OCI-LY7 (cell line): Measurements from ENCODE around the gene INTS3. TPM values are rescaled to one million over a fixed set of nuclear protein-coding genes. Genes with fewer than 3 reads are reported as not detected.

ENCODE experiments used
- BruUV-seq: library from RNA; stranded (reverse); fragments of 400-500 nt; replicated peaks from 2 replicates; lab custom pipeline; 2021; lab: Mats Ljungman, UMichigan
- CTCF ChIA-PET: fragments of 300-600 bp; sonication (Branson Sonifier 250); formaldehyde crosslinking; loops from one replicate; lab custom pipeline; 2022; ENCODE audit warnings: antibody characterized with exemption; ENCODE audit not compliant: unreplicated experiment; lab: Charles Lee
- POLR2A ChIA-PET: fragments of 300-600 bp; sonication (Branson Sonifier 250); formaldehyde crosslinking; loops from one replicate; lab custom pipeline; 2022; ENCODE audit warnings: antibody characterized with exemption; lab: Charles Lee
- DNase-seq: peaks from one replicate; pipeline ENCODE4 v3.0.0-alpha.2; 2015; ENCODE audit warnings: low spot score
- H2AFZ ChIP-seq: fragments of 200-600 bp; sonication (generic), shearing (Covaris generic); 2 replicates; pipeline ENCODE4 v1.6.1; 2014; ENCODE audit warnings: mild to moderate bottlenecking, antibody characterized with exemption, low read length, moderate library complexity
- H3K27ac ChIP-seq: fragments of 200-600 bp; sonication (generic); 2 replicates; pipeline ENCODE4 v1.5.1; 2014; ENCODE audit warnings: mixed run types, low read depth, mild to moderate bottlenecking, moderate library complexity, low read length, inconsistent platforms; ENCODE audit not compliant: poor library complexity, severe bottlenecking
- H3K36me3 ChIP-seq: fragments of 200-600 bp; sonication (generic); 2 replicates; pipeline ENCODE4 v1.6.1; 2014; ENCODE audit warnings: mild to moderate bottlenecking, antibody characterized with exemption, low read length, moderate library complexity, mixed read lengths; ENCODE audit not compliant: insufficient read depth
- H3K4me1 ChIP-seq: fragments of 200-600 bp; sonication (generic); 2 replicates; pipeline ENCODE4 v1.5.1; 2014; ENCODE audit warnings: mild to moderate bottlenecking, low read length; ENCODE audit not compliant: insufficient read depth, poor library complexity, severe bottlenecking
- H3K4me2 ChIP-seq: fragments of 200-600 bp; sonication (generic); 2 replicates; pipeline ENCODE4 v1.6.1; 2014; ENCODE audit warnings: mild to moderate bottlenecking, low read length
- H3K4me3 ChIP-seq: fragments of 200-600 bp; sonication (generic); 2 replicates; pipeline ENCODE4 v1.5.1; 2014; ENCODE audit warnings: mild to moderate bottlenecking, low read depth, low read length; ENCODE audit not compliant: poor library complexity, severe bottlenecking
- H3K79me2 ChIP-seq: fragments of 200-600 bp; sonication (generic); 2 replicates; pipeline ENCODE4 v1.6.1; 2016; ENCODE audit warnings: low read depth, mild to moderate bottlenecking, low read length, moderate library complexity, mixed read lengths; ENCODE audit not compliant: insufficient read depth
- H3K9me2 ChIP-seq: fragments of 200-600 bp; sonication (generic); 2 replicates; pipeline ENCODE4 v1.6.1; 2016; ENCODE audit warnings: mild to moderate bottlenecking, low read length, mixed read lengths; ENCODE audit not compliant: insufficient read depth
- H3K9me3 ChIP-seq: fragments of 200-600 bp; sonication (generic); 2 replicates; pipeline ENCODE4 v1.6.1; 2014; ENCODE audit warnings: mild to moderate bottlenecking, mixed run types, low read length, mixed read lengths
- H4K20me1 ChIP-seq: fragments of 200-600 bp; sonication (generic); 2 replicates; pipeline ENCODE4 v1.6.1; 2014; ENCODE audit warnings: mild to moderate bottlenecking, antibody characterized with exemption, low read length, moderate library complexity, mixed read lengths; ENCODE audit not compliant: insufficient read depth
- CTCF ChIP-seq: fragments of 200-600 bp; sonication (generic); conservative IDR thresholded peaks from 2 replicates; pipeline ENCODE4 v1.5.1; 2014; ENCODE audit warnings: mild to moderate bottlenecking, antibody characterized with exemption, low read length, moderate library complexity, mixed read lengths
- EZH2phosphoT487 ChIP-seq: fragments of 200-600 bp; sonication (generic); IDR thresholded peaks from 2 replicates; pipeline ENCODE4 v1.6.1; 2018; ENCODE audit warnings: low read depth, borderline replicate concordance, mild to moderate bottlenecking, mixed run types, antibody characterized with exemption, low read length, moderate library complexity, mixed read lengths
- intact Hi-C: fragments of 100-400 bp; cut with micrococcal nuclease; formaldehyde crosslinking; loops from one replicate; pipeline ENCODE4 v1.10.0; 2022; ENCODE audit not compliant: unreplicated experiment
- total RNA-seq, 2 experiments: library from RNA; depleted of rRNA in 1 of 2; stranded (reverse); fragments of >200 nt in 1 of 2; shearing (Covaris generic) in 1 of 2; gene quantifications; 2 replicates each; pipeline ENCODE4 v1.2.3, GENCODE V29; 2014 to 2022

Gene INTS3
- total RNA-seq, 2 experiments from 2014 or later: 33.5 to 67.3 TPM

GRCh38 chr1:153769221-153769620, 41.4 kb downstream of the INTS3 start:
- Histone ChIP-seq H2AFZ (no peak overlapping the region), H3K27ac (no peak overlapping the region), H3K4me1 (peaks cover 10% of the 10 kb centered on the region), H3K9me2 (no peaks in the 10 kb centered on the region), H3K9me3 (no peaks in the 10 kb centered on the region), H3K4me2 (no peak overlapping the region), H4K20me1 (no peaks in the 10 kb centered on the region), H3K4me3 (no peak overlapping the region), H3K79me2 (no peaks in the 10 kb centered on the region), H3K36me3 (peaks cover 83% of the 10 kb centered on the region)
- CTCF ChIA-PET: no interaction called here
- intact Hi-C loops: no loop called here
- DNase-seq: no peak
- TF ChIP-seq EZH2phosphoT487: no peak
- no peak for TF ChIP-seq CTCF
- POLR2A ChIA-PET: interaction anchor here (0.5 to 0.6 kb wide), 2 partner anchors 31 to 1150 kb away, joined by 3 read pairs; no protein-coding TSS in a partner anchor
- no TSS peak for BruUV-seq

DNA sequence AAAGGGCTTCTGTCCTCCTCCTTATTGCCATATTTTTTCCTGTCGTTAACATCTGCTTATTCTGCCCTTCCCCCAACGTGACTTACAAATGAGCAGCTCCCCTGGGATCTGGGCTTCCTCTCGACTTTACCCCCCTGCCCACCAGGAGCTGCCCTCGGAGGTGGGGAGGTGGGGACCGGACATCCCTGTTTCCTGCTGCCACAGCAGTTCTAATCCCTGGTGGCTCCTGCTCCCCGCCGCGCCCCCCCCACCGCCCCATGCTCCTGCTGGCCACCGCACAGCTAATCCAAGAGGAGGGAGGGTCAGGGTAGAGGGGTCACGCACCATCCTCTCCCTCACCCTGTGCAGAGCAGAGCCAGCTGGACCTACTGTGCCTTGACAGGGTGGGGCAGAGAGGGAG, 42.9 kb downstream of the INTS3 start:
- H3K36me3 ChIP-seq: peaks cover 71% of the 10 kb centered on the region
- no peaks in the 10 kb centered on the region for H3K9me3 ChIP-seq
- H3K27ac ChIP-seq: no peak overlapping the region
- TF ChIP-seq EZH2phosphoT487 (no peak), CTCF (no peak)
- no peaks in the 10 kb centered on the region for H3K79me2 ChIP-seq
- intact Hi-C loops: no loop called here
- no peaks in the 10 kb centered on the region for H3K9me2 ChIP-seq
- H3K4me1 ChIP-seq: peaks cover 17% of the 10 kb centered on the region
- DNase-seq: peak; percentile 20
- H2AFZ ChIP-seq: no peak overlapping the region
- CTCF ChIA-PET: no interaction called here
- POLR2A ChIA-PET: no interaction called here
- no peak overlapping the region for H3K4me2 ChIP-seq
- no peak overlapping the region for H3K4me3 ChIP-seq
- BruUV-seq: no TSS peak
- H4K20me1 ChIP-seq: no peaks in the 10 kb centered on the region

DNA sequence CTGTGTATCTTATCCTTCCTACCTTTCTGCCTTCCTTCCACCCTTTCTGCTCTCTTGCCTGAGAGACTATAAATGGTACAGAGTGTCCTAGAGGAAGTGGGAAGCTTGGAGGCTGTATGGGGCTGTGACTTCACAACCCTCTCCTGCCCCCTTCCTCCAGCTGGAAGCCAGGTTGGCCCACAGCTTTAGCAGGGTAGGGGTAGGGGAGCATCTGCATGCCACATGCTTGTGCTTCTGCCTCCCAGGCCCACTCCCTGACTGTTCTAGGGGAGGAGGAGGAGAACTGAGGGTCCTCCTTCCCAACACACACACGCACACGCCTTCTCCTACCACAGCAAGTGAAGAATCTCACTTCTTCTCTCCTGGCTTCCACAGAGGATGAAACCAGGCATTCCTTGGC, 43.4 kb downstream of the INTS3 start:
- Histone ChIP-seq H3K4me3 (no peak overlapping the region), H4K20me1 (no peaks in the 10 kb centered on the region), H3K9me2 (no peaks in the 10 kb centered on the region), H3K4me1 (peaks cover 22% of the 10 kb centered on the region), H3K79me2 (no peaks in the 10 kb centered on the region), H3K9me3 (no peaks in the 10 kb centered on the region), H3K27ac (no peak overlapping the region), H3K4me2 (no peak overlapping the region), H3K36me3 (peaks cover 70% of the 10 kb centered on the region), H2AFZ (no peak overlapping the region)
- intact Hi-C loops: no loop called here
- TF ChIP-seq CTCF: no peak
- TF ChIP-seq EZH2phosphoT487: no peak
- BruUV-seq: no TSS peak
- ChIA-PET POLR2A (interaction anchor here (0.6 kb wide), 1 partner anchor 67 kb away, joined by 3 read pairs; no protein-coding TSS in a partner anchor), CTCF (no interaction called here)
- DNase-seq: no peak
